HG02870 (cell line): Measurements from ENCODE around the gene EHBP1.

ENCODE experiments used
- ATAC-seq: cut with Tn5 transposase; IDR thresholded peaks from one replicate; pipeline ENCODE4 v1.9.1; 2021; ENCODE audit warnings: mild to moderate bottlenecking, moderate library complexity; ENCODE audit not compliant: unreplicated experiment

Gene EHBP1

GRCh38 chr2:62812921-62813825, 107.7 kb downstream of the EHBP1 start:
- no peak for ATAC-seq

GRCh38 chr2:62814123-62814522, 108.6 kb downstream of the EHBP1 start:
- no peak for ATAC-seq

- ATAC-seq: no peak
Measured at GRCh38 chr2:62817348-62817747, 111.8 kb downstream of the EHBP1 start.

- ATAC-seq: no peak
Measured at GRCh38 chr2:62817995-62818713, 112.6 kb downstream of the EHBP1 start.

- no peak for ATAC-seq
Measured at GRCh38 chr2:62822549-62822948, 117.0 kb downstream of the EHBP1 start.

GRCh38 chr2:62824388-62824787, 118.9 kb downstream of the EHBP1 start:
- ATAC-seq: no peak

GRCh38 chr2:62826141-62826540, 120.6 kb downstream of the EHBP1 start:
- ATAC-seq: no peak

- no peak for ATAC-seq
Measured at GRCh38 chr2:62826953-62827675, 121.6 kb downstream of the EHBP1 start.

- ATAC-seq: no peak
Measured at GRCh38 chr2:62831729-62832128, 126.2 kb downstream of the EHBP1 start.

- no peak for ATAC-seq
Measured at GRCh38 chr2:62844311-62845090, 139.0 kb downstream of the EHBP1 start.

GRCh38 chr2:62845256-62845655, 139.7 kb downstream of the EHBP1 start:
- ATAC-seq: no peak

- no peak for ATAC-seq
Measured at GRCh38 chr2:62852254-62852653, 146.7 kb downstream of the EHBP1 start.

GRCh38 chr2:62854600-62855514, 149.3 kb downstream of the EHBP1 start:
- ATAC-seq: no peak

- no peak for ATAC-seq
Measured at GRCh38 chr2:62856228-62857040, 150.9 kb downstream of the EHBP1 start.

- no peak for ATAC-seq
Measured at GRCh38 chr2:62857139-62857931, 151.8 kb downstream of the EHBP1 start.

GRCh38 chr2:62858231-62858832, 152.8 kb downstream of the EHBP1 start:
- no peak for ATAC-seq

GRCh38 chr2:62868947-62869346, 163.4 kb downstream of the EHBP1 start:
- ATAC-seq: no peak

GRCh38 chr2:62870966-62871365, 165.5 kb downstream of the EHBP1 start:
- ATAC-seq: no peak
